Tibial nerve (tissue), 3 donors: ENCODE measurements around the gene HOXA3.

Experiments
- CTCF ChIP-seq, 5 experiments: fragments of 200-600 bp in 3 of 5; fragments of 450-650 bp in 2 of 5; sonication (generic) in 3 of 5; IDR thresholded peaks; one replicate each; pipeline ENCODE4 v1.5.1; 2016 to 2019; ENCODE audit warnings: antibody characterized with exemption in 5 of 5, mild to moderate bottlenecking in 3 of 5, moderate library complexity in 2 of 5
- POLR2A ChIP-seq, 2 donors: fragments of 450-650 bp; IDR thresholded peaks; one replicate each; pipeline ENCODE4 v1.6.1; 2017; ENCODE audit warnings: antibody characterized with exemption in 2 of 2, mild to moderate bottlenecking in 2 of 2, moderate library complexity in 2 of 2

- no peak for TF ChIP-seq CTCF (IDR thresholded peaks at IDR 0.05)
- TF ChIP-seq POLR2A (IDR thresholded peaks at IDR 0.05), result no peak
These were observed 8.2 kb downstream of the HOXA3 start for GRCh38 chr7:27143950-27144780.
